Measurements from ENCODE around the gene FOXO1.

The FOXO1 gene

DNA sequence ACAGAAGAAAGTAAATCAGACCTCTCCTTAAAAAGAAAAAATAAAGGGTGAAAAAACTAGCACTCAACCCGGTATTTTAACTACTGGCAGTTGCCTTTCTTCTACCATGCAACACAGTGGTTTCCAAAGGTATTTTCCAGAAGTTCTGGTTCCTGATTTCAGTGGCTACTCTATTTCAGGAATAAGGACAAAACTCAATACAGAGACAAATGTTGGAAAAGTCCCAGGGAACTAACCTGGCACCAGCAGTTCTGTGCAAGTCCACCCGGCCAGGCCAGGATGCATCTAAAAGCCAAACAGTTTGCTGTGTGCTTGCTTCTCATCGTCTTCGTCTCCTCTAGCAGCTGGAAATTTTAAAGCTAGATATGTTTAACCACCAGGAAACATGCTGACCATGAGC lies 52.5 kb downstream of the FOXO1 start:
- H3K9me3 ChIP-seq (ENCODE audit: severe bottlenecking), result no peaks in the 10 kb centered on the region
- H3K27ac ChIP-seq, result no peak overlapping the region
- no peaks in the 10 kb centered on the region for H3K27me3 ChIP-seq (ENCODE audit: insufficient read depth, low read depth, severe bottlenecking)
- no peak for DNase-seq
- no peak overlapping the region for H3K4me3 ChIP-seq (ENCODE audit: low read depth, low read length)
- TF ChIP-seq, protein P1, sequence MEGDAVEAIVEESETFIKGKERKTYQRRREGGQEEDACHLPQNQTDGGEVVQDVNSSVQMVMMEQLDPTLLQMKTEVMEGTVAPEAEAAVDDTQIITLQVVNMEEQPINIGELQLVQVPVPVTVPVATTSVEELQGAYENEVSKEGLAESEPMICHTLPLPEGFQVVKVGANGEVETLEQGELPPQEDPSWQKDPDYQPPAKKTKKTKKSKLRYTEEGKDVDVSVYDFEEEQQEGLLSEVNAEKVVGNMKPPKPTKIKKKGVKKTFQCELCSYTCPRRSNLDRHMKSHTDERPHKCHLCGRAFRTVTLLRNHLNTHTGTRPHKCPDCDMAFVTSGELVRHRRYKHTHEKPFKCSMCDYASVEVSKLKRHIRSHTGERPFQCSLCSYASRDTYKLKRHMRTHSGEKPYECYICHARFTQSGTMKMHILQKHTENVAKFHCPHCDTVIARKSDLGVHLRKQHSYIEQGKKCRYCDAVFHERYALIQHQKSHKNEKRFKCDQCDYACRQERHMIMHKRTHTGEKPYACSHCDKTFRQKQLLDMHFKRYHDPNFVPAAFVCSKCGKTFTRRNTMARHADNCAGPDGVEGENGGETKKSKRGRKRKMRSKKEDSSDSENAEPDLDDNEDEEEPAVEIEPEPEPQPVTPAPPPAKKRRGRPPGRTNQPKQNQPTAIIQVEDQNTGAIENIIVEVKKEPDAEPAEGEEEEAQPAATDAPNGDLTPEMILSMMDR (IDR thresholded peaks at IDR 0.05; ENCODE audit: low read depth, low read length), result no peak
- H3K36me3 ChIP-seq, result no peaks in the 10 kb centered on the region

DNA sequence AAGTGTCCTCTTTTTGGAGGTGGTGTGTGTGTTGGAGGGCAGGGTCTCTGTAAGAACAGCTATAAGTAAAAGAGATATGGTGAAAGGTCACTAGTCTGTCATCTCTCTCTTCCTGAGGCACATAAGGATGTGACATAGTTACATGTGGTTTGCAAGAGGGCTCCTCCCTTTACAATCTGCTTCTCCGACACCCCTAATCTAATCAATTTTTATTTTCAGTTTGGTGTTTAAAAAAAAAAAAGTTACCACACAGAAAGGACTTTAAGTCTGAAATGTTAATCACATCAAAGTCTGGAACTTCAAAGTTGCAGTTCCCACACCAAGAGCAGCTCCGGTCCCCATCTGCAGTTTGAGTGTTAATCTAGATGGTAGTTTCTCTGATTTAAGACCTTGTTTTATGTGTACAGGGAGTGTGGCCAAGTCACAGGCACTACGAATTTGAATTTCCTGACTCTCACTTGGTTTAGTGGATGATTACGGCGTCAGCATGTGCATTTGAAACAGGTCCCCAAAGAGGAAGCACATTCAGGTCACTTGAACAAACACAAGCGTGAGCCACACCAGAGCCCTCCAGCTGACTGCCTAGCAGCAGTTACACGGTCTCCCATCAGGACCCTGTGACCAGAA lies 53.1 kb downstream of the FOXO1 start:
- no peaks in the 10 kb centered on the region for H3K36me3 ChIP-seq
- no peaks in the 10 kb centered on the region for H3K9me3 ChIP-seq (ENCODE audit: severe bottlenecking)
- no peak overlapping the region for H3K4me3 ChIP-seq (ENCODE audit: low read depth, low read length)
- TF ChIP-seq, protein P1 (IDR thresholded peaks at IDR 0.05; ENCODE audit: low read depth, low read length), result no peak
- DNase-seq, result no peak
- H3K27ac ChIP-seq, result no peak overlapping the region
- H3K27me3 ChIP-seq (ENCODE audit: insufficient read depth, low read depth, severe bottlenecking), result no peaks in the 10 kb centered on the region

DNA sequence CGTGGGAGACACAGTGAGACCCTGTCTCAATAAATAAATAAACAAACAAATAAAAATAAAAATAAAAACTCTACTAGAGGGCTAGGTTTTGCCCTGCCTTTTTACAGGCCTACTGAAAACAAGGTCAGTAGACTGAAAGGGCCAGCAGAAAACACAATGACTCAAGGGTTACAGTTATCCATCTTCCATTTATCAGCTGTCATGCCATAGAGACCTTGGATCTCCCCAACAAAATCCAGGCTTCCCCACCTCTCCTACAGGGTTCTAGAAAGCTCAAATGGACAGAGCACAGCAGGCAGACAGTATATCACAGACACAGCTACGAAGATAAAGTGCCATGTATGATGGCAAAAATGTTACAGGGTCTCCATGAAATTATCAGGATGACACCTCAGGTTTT lies 54.4 kb downstream of the FOXO1 start:
- TF ChIP-seq, protein P1 (IDR thresholded peaks at IDR 0.05; ENCODE audit: low read depth, low read length), result no peak
- H3K4me3 ChIP-seq (ENCODE audit: low read depth, low read length), result no peak overlapping the region
- no peak for DNase-seq
- H3K27me3 ChIP-seq (ENCODE audit: insufficient read depth, low read depth, severe bottlenecking), result no peaks in the 10 kb centered on the region
- H3K36me3 ChIP-seq, result no peaks in the 10 kb centered on the region
- no peak overlapping the region for H3K27ac ChIP-seq
- no peaks in the 10 kb centered on the region for H3K9me3 ChIP-seq (ENCODE audit: severe bottlenecking)

DNA sequence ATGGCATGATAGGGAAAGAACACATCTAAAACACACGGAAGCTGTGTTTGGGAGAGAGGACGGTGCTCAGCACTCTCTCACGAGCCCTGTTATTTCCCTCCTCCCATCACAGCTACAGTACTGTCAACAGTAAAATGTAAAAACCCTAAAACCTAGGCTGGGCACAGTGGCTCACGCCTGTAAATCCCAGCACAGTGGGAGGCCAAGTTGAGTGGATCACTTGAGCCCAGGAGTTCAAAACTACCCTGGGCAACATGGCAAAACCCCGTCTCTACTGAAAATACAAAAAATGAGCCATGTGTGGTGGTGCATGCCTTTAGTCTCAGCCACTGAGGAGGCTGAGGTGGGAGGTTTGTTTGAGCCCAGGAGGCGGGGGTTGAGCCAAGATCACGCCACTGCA lies 54.8 kb downstream of the FOXO1 start:
- H3K4me3 ChIP-seq (ENCODE audit: low read depth, low read length), result no peak overlapping the region
- H3K27me3 ChIP-seq (ENCODE audit: insufficient read depth, low read depth, severe bottlenecking), result no peaks in the 10 kb centered on the region
- no peak for DNase-seq
- no peak overlapping the region for H3K27ac ChIP-seq
- no peaks in the 10 kb centered on the region for H3K36me3 ChIP-seq
- H3K9me3 ChIP-seq (ENCODE audit: severe bottlenecking), result no peaks in the 10 kb centered on the region
- TF ChIP-seq, protein P1 (IDR thresholded peaks at IDR 0.05; ENCODE audit: low read depth, low read length), result no peak

DNA sequence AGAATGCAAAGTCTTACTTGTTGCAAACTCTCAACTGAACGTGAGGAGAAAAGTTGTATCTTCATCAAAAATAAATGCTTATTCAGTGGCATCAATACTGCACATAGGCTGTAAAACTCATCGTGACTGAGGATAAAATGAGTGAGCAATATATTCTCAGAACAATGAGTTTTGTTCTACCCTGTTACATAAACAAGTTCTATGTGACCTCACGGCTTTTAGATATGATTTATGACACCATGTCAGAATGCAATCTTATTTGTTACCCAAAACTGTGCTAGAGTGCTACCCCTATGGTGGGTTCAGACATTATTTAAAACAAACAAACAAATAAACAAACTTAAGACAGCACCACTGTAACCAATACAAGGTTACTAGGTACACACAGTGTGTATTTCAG lies 55.4 kb downstream of the FOXO1 start:
- Histone ChIP-seq H3K27me3 (ENCODE audit: insufficient read depth, low read depth, severe bottlenecking) (no peaks in the 10 kb centered on the region), H3K9me3 (ENCODE audit: severe bottlenecking) (no peaks in the 10 kb centered on the region), H3K36me3 (no peaks in the 10 kb centered on the region), H3K27ac (no peak overlapping the region), H3K4me3 (ENCODE audit: low read depth, low read length) (no peak overlapping the region)
- TF ChIP-seq, protein P1 (IDR thresholded peaks at IDR 0.05; ENCODE audit: low read depth, low read length), result no peak
- no peak for DNase-seq
